ENCODE results near the gene FTH1.

DNA sequence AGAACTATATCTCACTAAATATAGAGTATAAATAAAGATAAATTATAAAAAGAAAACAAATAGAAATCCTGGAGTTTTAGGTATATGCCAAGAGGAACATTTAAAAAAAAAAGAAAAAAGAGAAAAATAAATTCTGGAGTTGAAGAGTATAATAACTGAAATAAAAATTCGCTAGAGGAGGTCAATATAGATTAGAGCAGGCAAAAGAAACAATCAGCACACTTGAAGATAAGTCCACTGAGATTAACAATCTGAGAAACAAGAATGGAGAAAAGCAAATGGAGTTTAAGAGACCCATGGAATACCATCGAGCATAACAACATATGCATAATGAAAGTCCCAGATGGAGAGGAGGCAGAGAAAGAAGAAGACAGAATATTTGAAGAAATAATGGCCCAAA is 31.6 kb downstream of the FTH1 start:
- TF ChIP-seq CTCF (IDR thresholded peaks at IDR 0.05) (no peak), POLR2A (IDR thresholded peaks at IDR 0.05) (no peak)
